GM19193 (cell line): ENCODE data around the gene PPP1R8.

ENCODE experiments used
- POLR2A ChIP-seq: IDR thresholded peaks from 4 replicates; pipeline ENCODE4 v1.6.1; 2011; ENCODE audit not compliant: insufficient read depth, insufficient read length; ENCODE audit errors: extremely low read depth

The PPP1R8 gene

GRCh38 chr1:27878787-27879335 lies 48.3 kb downstream of the PPP1R8 start:
- TF ChIP-seq POLR2A, result no peak

GRCh38 chr1:27879374-27880082 lies 48.9 kb downstream of the PPP1R8 start:
- no peak for TF ChIP-seq POLR2A

GRCh38 chr1:27882543-27882903 lies 51.9 kb downstream of the PPP1R8 start:
- TF ChIP-seq POLR2A, result no peak

DNA sequence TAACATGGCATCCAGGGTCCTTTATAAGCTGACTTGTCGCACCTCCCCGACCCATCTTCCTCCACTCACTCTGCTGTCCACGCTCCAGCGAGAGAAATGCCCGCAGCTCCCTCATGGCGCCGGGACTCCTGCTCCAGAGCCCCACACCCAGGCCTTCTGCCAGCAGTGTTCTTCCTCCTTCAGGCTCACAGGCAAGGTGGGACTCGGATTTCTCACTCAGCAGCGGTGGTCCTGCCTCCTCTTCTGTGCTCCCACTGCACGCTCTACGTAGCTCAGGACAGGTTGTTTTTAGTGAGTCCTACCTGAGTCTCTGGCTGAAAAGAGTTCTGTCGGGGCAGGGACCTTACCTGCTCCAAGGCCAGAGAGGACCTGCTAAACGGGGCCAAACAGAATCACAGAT lies 53.0 kb downstream of the PPP1R8 start:
- TF ChIP-seq POLR2A, result no peak

- peak; percentile 25 for TF ChIP-seq POLR2A
Measured at GRCh38 chr1:27884006-27884954, 53.7 kb downstream of the PPP1R8 start.

DNA sequence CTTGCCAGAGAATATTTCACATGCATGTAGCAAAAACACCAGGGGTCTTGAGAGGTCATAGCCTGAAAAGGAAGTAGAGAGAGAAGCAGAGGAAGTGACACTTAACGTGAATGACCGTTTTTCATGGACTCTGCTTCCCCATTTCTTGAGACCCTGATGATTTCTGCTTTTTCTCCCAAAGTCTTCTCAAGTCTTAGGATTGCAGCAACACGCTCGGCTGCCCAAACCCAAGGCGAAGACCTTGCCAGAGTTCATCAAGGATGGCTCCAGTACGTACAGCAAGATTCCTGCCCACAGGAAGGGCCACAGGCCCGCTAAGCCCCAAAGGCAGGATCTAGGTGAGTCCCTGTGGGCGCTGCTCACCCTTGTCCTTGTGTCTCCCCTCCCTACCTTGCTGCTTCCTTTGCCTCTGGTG lies 54.5 kb downstream of the PPP1R8 start:
- no peak for TF ChIP-seq POLR2A

DNA sequence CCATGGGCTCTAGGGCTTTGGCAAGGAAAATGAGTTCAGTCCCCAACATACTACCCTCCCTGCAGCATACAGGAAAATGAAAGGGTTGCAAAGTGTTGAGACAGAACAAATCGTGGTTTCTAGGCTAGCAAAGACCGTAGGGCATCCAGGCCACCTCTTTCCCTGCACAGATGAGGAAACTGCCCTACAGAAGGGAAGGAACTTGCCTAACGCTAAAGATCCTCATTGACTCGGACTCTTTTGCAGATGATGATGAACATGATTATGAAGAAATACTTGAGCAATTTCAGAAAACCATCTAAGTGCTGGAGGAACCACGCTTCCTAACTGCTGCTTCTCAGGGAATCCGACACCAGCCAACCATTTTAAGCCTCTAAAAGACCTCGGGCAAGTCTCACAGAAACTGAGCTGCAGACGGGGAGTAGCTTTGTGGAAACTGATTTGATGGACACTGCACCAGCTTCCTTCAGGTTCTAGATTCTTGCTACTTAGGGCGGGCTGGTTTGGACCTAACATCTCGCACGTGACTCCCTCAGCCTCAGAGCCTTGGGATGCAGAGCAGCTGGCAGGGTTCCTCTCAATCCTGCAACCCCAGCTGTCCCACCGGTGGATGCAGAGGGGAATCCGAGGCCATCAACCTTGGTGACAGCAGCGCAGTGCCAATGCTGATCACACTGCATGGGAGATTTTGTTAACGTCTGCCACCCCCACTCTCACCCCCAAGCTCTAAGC lies 55.2 kb downstream of the PPP1R8 start:
- no peak for TF ChIP-seq POLR2A

DNA sequence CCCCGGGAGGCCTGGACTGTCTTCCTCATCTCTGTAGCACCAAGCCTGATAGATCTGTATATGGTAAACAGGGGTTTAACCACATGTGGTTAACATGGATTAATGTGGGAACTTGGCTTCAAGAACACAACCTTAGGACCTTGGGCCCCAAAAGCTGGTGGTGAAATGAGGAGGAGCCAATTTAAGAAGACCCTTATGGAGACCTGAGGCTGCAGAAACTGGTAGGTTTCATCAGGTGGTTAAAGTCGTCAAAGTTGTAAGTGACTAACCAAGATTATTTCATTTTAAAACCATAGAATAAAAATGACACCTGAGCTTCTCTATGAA lies 55.7 kb downstream of the PPP1R8 start:
- no peak for TF ChIP-seq POLR2A

GRCh38 chr1:27886744-27887143 lies 56.2 kb downstream of the PPP1R8 start:
- no peak for TF ChIP-seq POLR2A

DNA sequence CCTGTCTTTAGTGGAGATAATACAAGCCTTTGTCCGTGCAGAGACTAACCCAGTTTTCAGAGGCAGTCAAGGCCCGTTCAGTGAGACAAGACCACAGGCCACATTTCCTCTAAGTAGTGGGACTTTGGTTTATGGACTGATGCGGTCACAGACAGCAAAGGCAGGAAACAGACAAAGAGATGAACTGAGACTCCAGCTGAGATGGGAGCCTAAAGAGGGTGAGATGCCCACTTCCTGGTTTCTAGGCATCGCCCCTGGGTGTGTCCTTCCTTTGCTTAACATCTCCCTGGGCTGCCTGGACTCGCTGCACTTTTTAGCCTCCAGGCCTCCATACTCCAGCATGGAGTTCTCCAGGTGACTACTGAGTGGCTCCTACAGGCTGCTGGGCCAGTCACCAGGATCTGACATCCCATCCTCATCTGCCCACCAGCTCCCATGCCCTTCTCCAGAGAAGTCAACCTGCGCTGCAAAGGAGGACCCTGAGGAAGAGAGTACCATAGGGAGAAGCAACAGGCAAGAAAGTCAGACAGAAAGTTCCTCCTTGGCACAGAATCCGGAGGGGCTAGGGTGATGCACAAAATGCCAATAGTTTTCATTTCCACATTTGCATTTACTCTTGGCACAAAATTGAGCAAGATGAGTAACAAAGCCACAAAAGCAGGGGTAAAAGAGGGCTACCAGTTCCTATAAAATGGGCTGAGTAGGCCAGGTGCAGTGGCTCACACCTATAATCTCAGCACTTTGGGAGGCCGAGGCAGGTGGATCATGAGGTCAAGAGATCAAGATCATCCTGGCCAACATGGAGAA lies 56.8 kb downstream of the PPP1R8 start:
- no peak for TF ChIP-seq POLR2A

DNA sequence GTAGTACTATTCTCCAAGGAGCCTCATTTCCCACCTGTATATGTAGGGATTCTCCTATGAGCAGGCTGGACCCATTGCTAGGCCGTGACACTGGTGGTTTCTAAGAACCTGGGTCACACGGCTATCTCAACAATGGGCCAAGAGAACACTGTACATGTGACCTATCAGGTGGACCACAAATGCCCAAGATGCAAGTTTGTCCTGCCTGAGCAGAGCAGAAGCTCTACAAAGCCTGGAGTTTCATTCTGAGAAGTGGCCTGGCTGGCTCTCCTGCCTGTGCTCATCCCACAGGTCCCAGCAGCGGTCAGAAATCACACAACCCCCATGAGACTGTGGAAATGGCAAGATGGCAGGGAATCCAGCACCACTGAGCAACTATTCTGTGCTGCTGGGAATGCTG lies 58.9 kb downstream of the PPP1R8 start:
- TF ChIP-seq POLR2A, result peak; percentile 30

GRCh38 chr1:27891196-27891889 lies 60.8 kb downstream of the PPP1R8 start:
- TF ChIP-seq POLR2A, result no peak

GRCh38 chr1:27894521-27894920 lies 63.9 kb downstream of the PPP1R8 start:
- TF ChIP-seq POLR2A, result no peak
